Measurements from ENCODE around the gene GNPDA2.

GRCh38 chr4:44738615-44739014 is 12.3 kb upstream of the GNPDA2 start:
- peak in 2 of 6 experiments; percentile 10 to 17 for TF ChIP-seq CTCF (IDR thresholded peaks at IDR 0.05)
- no peak for TF ChIP-seq POLR2A (IDR thresholded peaks at IDR 0.05)
